HL-60 (cell line): ENCODE measurements around the gene PTGES3L.

Experiments
- CTCF ChIP-seq: IDR thresholded peaks from one replicate; pipeline ENCODE4 v1.5.1; 2011; ENCODE audit warnings: low read length, control low read depth, inconsistent platforms; ENCODE audit not compliant: insufficient read depth
- GABPA ChIP-seq: IDR thresholded peaks from 2 replicates; pipeline ENCODE4 v1.6.1; 2012; ENCODE audit warnings: low read depth
- POLR2AphosphoS5 ChIP-seq: IDR thresholded peaks from 2 replicates; pipeline ENCODE4 v1.6.1; 2012; ENCODE audit warnings: low read depth
- REST ChIP-seq: IDR thresholded peaks from 2 replicates; pipeline ENCODE4 v1.6.1; 2012; ENCODE audit warnings: low read depth; ENCODE audit not compliant: insufficient replicate concordance
- SPI1 ChIP-seq: IDR thresholded peaks from 2 replicates; pipeline ENCODE4 v1.6.1; 2012; ENCODE audit warnings: low read depth, mild to moderate bottlenecking, borderline replicate concordance

GRCh38 chr17:42971589-42971988 is 8.3 kb downstream of the PTGES3L start:
- TF ChIP-seq CTCF (no peak), POLR2AphosphoS5 (no peak), SPI1 (no peak), REST (no peak), GABPA (no peak)
